ENCODE results near the gene NRIP2. TPM values are rescaled to one million over a fixed set of nuclear protein-coding genes. Genes with fewer than 3 reads are reported as not detected.
A peak's percentile ranks its signal among the peaks of the same experiment; 100 is the strongest.
"Not testable (repeated sequence)": the region's sequence is repeated elsewhere in the genome, so short reads cannot be mapped to it uniquely, and the experiment has no call there.

The NRIP2 gene, protein sequence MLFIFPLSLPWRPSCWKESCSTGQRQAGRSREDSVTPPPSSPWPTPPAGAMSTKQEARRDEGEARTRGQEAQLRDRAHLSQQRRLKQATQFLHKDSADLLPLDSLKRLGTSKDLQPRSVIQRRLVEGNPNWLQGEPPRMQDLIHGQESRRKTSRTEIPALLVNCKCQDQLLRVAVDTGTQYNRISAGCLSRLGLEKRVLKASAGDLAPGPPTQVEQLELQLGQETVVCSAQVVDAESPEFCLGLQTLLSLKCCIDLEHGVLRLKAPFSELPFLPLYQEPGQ
- not detected in 2 replicates for total RNA-seq (2014; rRNA removed; shearing (Covaris generic))

GRCh38 chr12:2834581-2835491, at the start of gene NRIP2:
TSS of gene NRIP2 (minus strand) at chr12:2835035. CDS start at chr12:2834983, 52 bp downstream.
- DNase-seq, result peak; percentile 86
- peak within 1 kb of the TSS; percentile 2; the same call in 1 of the 2 replicates for H3K4me3 ChIP-seq (ENCODE audit: insufficient read depth, low read depth, low read length)
- peaks cover 3% of the 10 kb centered on the region; the same call in 1 of the 2 replicates for H3K27me3 ChIP-seq (ENCODE audit: control insufficient read depth, insufficient read depth, low read length)
- no peaks in the 10 kb centered on the region for H3K36me3 ChIP-seq (replicated peaks; ENCODE audit: control insufficient read depth, insufficient read depth, low read length)

DNA sequence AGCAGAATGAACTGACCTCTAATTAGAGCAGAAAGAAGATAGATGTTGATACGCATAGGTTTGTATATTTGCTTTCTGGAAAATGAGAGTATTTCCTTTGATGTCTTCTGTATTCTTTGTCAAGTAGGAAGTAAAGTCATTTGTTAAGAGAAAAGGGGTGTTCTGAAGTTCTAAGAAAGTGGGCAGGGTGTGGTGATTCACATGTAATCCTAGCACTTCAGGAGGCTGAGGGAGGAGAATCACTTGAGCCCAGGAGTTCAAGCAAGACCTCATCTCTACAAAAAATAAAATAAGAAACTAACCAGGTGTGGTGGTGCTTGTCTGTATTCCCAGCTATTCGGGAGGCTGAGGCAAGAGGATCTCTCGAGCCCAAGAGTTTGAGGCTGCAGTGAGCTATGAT, 45.0 kb upstream of the NRIP2 start:
- Histone ChIP-seq H3K27me3 (ENCODE audit: control insufficient read depth, insufficient read depth, low read length) (no peaks in the 10 kb centered on the region), H3K36me3 (replicated peaks; ENCODE audit: control insufficient read depth, insufficient read depth, low read length) (no peaks in the 10 kb centered on the region; the same call in 1 of the 2 replicates), H3K4me3 (ENCODE audit: insufficient read depth, low read depth, low read length) (no peak overlapping the region)
- DNase-seq, result no peak

DNA sequence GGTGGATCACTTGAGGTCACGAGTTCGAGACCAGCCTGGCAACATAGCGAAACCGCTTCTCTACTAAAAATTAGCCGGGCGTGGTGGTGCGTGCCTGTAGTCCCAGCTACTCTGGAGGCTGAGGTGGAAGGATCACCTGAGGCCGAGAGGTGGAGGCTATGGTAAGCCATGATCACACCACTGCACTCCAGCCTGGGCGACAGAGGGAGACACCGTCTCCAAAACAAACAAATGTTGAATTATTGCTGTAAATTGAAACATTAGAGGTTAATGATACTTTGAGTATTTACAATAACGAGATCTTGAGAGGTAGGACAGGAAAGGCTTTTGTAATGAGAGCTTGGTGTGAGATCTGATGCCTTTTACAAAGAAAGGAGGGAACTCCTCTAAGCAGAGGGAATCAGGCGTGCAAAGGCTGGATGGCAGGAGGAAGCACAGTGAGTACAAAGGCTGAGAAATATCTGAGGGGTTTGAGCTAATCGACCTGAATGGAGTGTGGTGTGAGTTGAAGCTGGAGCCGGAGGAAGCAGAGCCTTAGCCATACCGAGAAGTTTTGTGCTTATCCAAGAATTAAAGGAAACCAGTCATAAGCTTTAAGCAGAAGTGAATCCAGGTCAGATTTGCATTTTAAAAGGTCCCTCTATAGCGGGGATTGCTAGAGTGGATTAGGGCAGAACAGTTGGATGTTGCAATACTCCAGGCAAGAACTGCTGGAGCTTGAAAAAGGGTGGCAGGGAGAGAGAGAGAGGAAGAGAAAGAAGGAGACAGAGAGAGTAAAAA, 43.3 kb upstream of the NRIP2 start:
- Histone ChIP-seq H3K4me3 (ENCODE audit: insufficient read depth, low read depth, low read length) (peak overlapping the region; percentile 92), H3K27me3 (ENCODE audit: control insufficient read depth, insufficient read depth, low read length) (no peaks in the 10 kb centered on the region), H3K36me3 (replicated peaks; ENCODE audit: control insufficient read depth, insufficient read depth, low read length) (peaks cover 9% of the 10 kb centered on the region)
- DNase-seq, result peak; percentile 49

GRCh38 chr12:2877047-2877952, 42.5 kb upstream of the NRIP2 start, which contains the start of the genes FOXM1 and RHNO1:
TSS of gene FOXM1 (minus strand) at chr12:2877174. CDS start at chr12:2874478, 2,696 bp downstream.
TSS of gene RHNO1 (plus strand) at chr12:2877223. CDS start at chr12:2885367, 8,144 bp downstream.
- H3K27me3 ChIP-seq (ENCODE audit: control insufficient read depth, insufficient read depth, low read length), result no peaks in the 10 kb centered on the region
- peak; percentile 98 for DNase-seq
- H3K4me3 ChIP-seq (ENCODE audit: insufficient read depth, low read depth, low read length), result peak within 1 kb of the TSS; percentile 92
- H3K36me3 ChIP-seq (replicated peaks; ENCODE audit: control insufficient read depth, insufficient read depth, low read length), result peaks cover 9% of the 10 kb centered on the region

DNA sequence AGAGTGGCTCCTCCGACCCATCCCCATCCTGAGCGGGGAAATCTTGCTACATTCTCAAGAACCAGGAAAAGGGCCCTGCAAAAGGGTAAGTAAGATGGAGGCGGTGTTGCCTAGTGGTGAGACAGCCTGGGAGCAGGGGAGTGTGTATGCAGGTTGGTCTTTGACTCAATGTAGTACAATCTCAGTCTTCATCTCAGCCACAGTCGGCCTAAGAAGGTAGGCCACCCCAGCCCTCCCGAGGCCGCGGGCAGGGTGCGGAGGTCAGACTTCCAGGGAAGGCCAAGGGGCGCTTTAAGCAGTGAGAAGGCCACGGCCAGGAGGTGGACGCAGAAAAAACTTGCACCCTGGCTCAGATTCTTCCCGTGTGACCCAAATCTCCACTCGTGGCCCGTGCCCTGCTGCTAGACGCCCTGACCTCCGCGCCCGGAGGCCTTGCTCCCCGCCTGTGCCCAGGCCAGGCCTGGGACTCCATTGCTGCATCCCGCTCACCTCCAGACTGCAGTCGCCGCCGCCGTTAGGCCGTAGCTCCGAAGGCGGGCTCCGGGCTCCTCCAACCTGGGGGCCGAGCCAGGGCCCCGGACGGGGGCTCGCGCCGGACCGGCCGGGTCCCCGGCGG, 41.7 kb upstream of the NRIP2 start:
- DNase-seq, result no peak
- Histone ChIP-seq H3K4me3 (ENCODE audit: insufficient read depth, low read depth, low read length) (peak overlapping the region; percentile 92), H3K27me3 (ENCODE audit: control insufficient read depth, insufficient read depth, low read length) (no peaks in the 10 kb centered on the region), H3K36me3 (replicated peaks; ENCODE audit: control insufficient read depth, insufficient read depth, low read length) (peaks cover 14% of the 10 kb centered on the region)

GRCh38 chr12:2868986-2869632, 34.3 kb upstream of the NRIP2 start:
- not testable (repeated sequence) for DNase-seq; H3K27me3 ChIP-seq (ENCODE audit: control insufficient read depth, insufficient read depth, low read length); H3K4me3 ChIP-seq (ENCODE audit: insufficient read depth, low read depth, low read length)
- peaks cover 49% of the 10 kb centered on the region for H3K36me3 ChIP-seq (replicated peaks; ENCODE audit: control insufficient read depth, insufficient read depth, low read length)

GRCh38 chr12:2864198-2864597, 29.4 kb upstream of the NRIP2 start:
- no peak for DNase-seq
- H3K4me3 ChIP-seq (ENCODE audit: insufficient read depth, low read depth, low read length), result no peak overlapping the region
- H3K36me3 ChIP-seq (replicated peaks; ENCODE audit: control insufficient read depth, insufficient read depth, low read length), result peaks cover 52% of the 10 kb centered on the region
- no peaks in the 10 kb centered on the region for H3K27me3 ChIP-seq (ENCODE audit: control insufficient read depth, insufficient read depth, low read length)

GRCh38 chr12:2863402-2863801, 28.6 kb upstream of the NRIP2 start:
- not testable (repeated sequence) for H3K4me3 ChIP-seq (ENCODE audit: insufficient read depth, low read depth, low read length); DNase-seq; H3K27me3 ChIP-seq (ENCODE audit: control insufficient read depth, insufficient read depth, low read length)
- peaks cover 53% of the 10 kb centered on the region for H3K36me3 ChIP-seq (replicated peaks; ENCODE audit: control insufficient read depth, insufficient read depth, low read length)

DNA sequence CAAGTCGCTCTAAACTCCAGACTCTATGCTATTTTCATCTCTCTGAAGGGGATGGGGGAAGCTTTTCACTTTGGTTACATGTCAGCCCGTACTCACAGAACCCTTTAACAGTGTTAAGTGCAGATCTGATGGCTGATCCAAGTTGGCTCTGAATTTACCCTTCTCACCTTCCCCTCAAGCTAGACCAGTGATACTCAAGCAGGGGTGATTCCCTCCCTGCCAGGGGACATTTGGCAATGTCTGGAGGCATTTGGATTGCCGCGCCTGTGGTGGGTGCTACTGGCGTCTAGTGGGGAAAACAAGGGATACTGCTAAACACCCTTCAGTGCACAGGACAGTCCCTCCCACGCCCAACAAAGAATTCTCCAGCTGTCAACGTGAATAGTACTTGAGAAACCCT, 28.0 kb upstream of the NRIP2 start:
- Histone ChIP-seq H3K36me3 (replicated peaks; ENCODE audit: control insufficient read depth, insufficient read depth, low read length) (peaks cover 48% of the 10 kb centered on the region), H3K27me3 (ENCODE audit: control insufficient read depth, insufficient read depth, low read length) (no peaks in the 10 kb centered on the region)
- no peak for DNase-seq

DNA sequence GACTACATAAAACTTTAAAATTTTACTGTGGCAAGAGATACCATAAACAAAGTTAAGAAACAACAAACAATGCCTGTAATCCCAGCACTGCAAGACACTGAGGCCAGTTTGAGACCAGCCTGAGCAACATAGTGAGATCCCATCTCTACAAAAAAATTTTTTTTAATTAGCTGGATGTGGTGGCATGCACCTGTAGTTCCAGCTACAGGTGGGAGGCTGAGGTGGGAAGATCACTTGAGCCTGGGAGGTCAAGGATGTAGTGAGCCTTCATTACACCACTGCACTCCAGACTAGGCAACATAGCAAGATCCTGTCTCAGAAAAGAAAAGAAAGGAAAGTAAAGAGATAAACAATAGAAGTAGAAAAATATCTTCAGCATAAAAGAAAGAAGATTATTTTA, 25.3 kb upstream of the NRIP2 start:
- H3K27me3 ChIP-seq (ENCODE audit: control insufficient read depth, insufficient read depth, low read length), result no peaks in the 10 kb centered on the region
- no peak for DNase-seq
- H3K36me3 ChIP-seq (replicated peaks; ENCODE audit: control insufficient read depth, insufficient read depth, low read length), result peaks cover 32% of the 10 kb centered on the region
- no peak overlapping the region for H3K4me3 ChIP-seq (ENCODE audit: insufficient read depth, low read depth, low read length)

More for the DNA sequence above, 28.0 kb upstream of the NRIP2 start:
- no peak overlapping the region for H3K4me3 ChIP-seq (ENCODE audit: insufficient read depth, low read depth, low read length)

GRCh38 chr12:2858944-2859421, 24.1 kb upstream of the NRIP2 start:
- peaks cover 21% of the 10 kb centered on the region for H3K36me3 ChIP-seq (replicated peaks; ENCODE audit: control insufficient read depth, insufficient read depth, low read length)
- H3K4me3 ChIP-seq (ENCODE audit: insufficient read depth, low read depth, low read length), result no peak overlapping the region
- no peak for DNase-seq
- no peaks in the 10 kb centered on the region for H3K27me3 ChIP-seq (ENCODE audit: control insufficient read depth, insufficient read depth, low read length)

DNA sequence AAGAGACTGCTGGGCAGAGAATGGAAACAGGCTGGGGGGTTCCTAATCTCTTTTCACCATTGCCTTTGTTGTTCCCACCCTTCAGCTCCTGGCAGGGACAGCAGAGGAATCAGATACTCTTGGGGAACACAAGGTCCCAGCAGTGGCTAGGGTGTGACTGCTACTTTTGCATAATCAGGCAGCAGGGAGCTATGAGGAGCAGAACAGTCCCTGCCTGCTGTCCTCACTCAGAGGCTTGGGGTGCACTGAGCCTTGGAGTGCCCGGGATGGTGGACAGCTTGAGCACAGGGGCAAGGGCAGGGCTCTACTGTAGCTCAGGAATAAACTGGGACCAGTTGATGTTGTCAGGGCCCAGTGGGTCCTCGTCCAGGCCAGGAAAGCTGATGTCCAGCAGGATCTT, 23.5 kb upstream of the NRIP2 start:
- DNase-seq, result no peak
- Histone ChIP-seq H3K36me3 (replicated peaks; ENCODE audit: control insufficient read depth, insufficient read depth, low read length) (peaks cover 17% of the 10 kb centered on the region), H3K27me3 (ENCODE audit: control insufficient read depth, insufficient read depth, low read length) (no peaks in the 10 kb centered on the region), H3K4me3 (ENCODE audit: insufficient read depth, low read depth, low read length) (no peak overlapping the region)
